CD14-positive monocyte (primary cell): Measurements from ENCODE around the gene PREX1. TPM values are rescaled to one million over a fixed set of nuclear protein-coding genes. Genes with fewer than 3 reads are reported as not detected.

ENCODE experiments used
- DNase-seq, 3 donors: peaks; one replicate each; pipeline ENCODE4 v3.0.0-alpha.2; 2011 to 2022
- H2AFZ ChIP-seq: 2 replicates; pipeline ENCODE4 v1.6.0; 2012; ENCODE audit warnings: mild to moderate bottlenecking, low read depth, low read length, inconsistent platforms; ENCODE audit not compliant: insufficient read depth, poor library complexity, severe bottlenecking
- H3K27ac ChIP-seq, 2 donors: 1 replicate in 1 of 2; 2 replicates in 1 of 2; pipeline ENCODE4 v1.5.1; 2012 to 2013; ENCODE audit warnings: low read length in 2 of 2, control low read depth in 1 of 2, inconsistent platforms in 1 of 2, low read depth in 1 of 2, mild to moderate bottlenecking in 1 of 2
- H3K27me3 ChIP-seq, 2 donors: one replicate each; pipeline versions ENCODE4 v1.6.0 to v1.6.1; 2011 to 2013; ENCODE audit warnings: low read length in 2 of 2; ENCODE audit not compliant: control insufficient read depth in 2 of 2, insufficient read depth in 2 of 2
- H3K36me3 ChIP-seq, 2 donors: replicated peaks in 1 of 2; 1 replicate in 1 of 2; 2 replicates in 1 of 2; pipeline versions ENCODE4 v1.5.1 to v1.6.1; 2012 to 2013; ENCODE audit warnings: low read length in 2 of 2, control low read depth in 1 of 2, inconsistent platforms in 1 of 2, mild to moderate bottlenecking in 1 of 2; ENCODE audit not compliant: insufficient read depth in 2 of 2, control insufficient read depth in 1 of 2
- H3K4me1 ChIP-seq, 2 donors: 1 replicate in 1 of 2; 2 replicates in 1 of 2; pipeline versions ENCODE4 v1.5.1 to v1.6.1; 2012 to 2013; ENCODE audit warnings: low read length in 2 of 2, control low read depth in 1 of 2, inconsistent platforms in 1 of 2, mild to moderate bottlenecking in 1 of 2, moderate library complexity in 1 of 2; ENCODE audit not compliant: insufficient read depth in 2 of 2, control insufficient read depth in 1 of 2
- H3K4me2 ChIP-seq: replicated peaks from 2 replicates; pipeline ENCODE3; 2012; ENCODE audit warnings: low read length, moderate library complexity, mild to moderate bottlenecking; ENCODE audit not compliant: poor library complexity, severe bottlenecking; ENCODE audit errors: extremely low read depth
- H3K4me3 ChIP-seq, 3 experiments: fragments of 200-600 bp in 1 of 3; sonication (generic) in 1 of 3; replicated peaks in 1 of 3; 1 replicate in 2 of 3; 2 replicates in 1 of 3; pipeline ENCODE4 v1.5.1; 2011 to 2013; ENCODE audit warnings: low read length in 3 of 3, mild to moderate bottlenecking in 3 of 3, control low read depth in 2 of 3, low read depth in 2 of 3, inconsistent platforms in 1 of 3, moderate library complexity in 1 of 3
- H3K79me2 ChIP-seq: 2 replicates; pipeline ENCODE4 v1.6.0; 2012; ENCODE audit warnings: mild to moderate bottlenecking, control low read depth, inconsistent platforms, low read length, moderate library complexity; ENCODE audit not compliant: insufficient read depth
- H3K9ac ChIP-seq: 2 replicates; pipeline ENCODE4 v1.6.0; 2017; ENCODE audit warnings: low read length, mild to moderate bottlenecking; ENCODE audit not compliant: insufficient read depth, poor library complexity, severe bottlenecking
- H3K9me3 ChIP-seq, 2 donors: replicated peaks in 1 of 2; 1 replicate in 1 of 2; 2 replicates in 1 of 2; pipeline versions ENCODE4 v1.5.1 to v1.6.1; 2012 to 2013; ENCODE audit warnings: low read length in 2 of 2, control low read depth in 1 of 2; ENCODE audit not compliant: control insufficient read depth in 1 of 2, insufficient read depth in 1 of 2
- H4K20me1 ChIP-seq: 2 replicates; pipeline ENCODE4 v1.6.0; 2012; ENCODE audit warnings: mild to moderate bottlenecking, low read length, control low read depth, moderate library complexity; ENCODE audit not compliant: insufficient read depth
- H3K27ac Mint-ChIP-seq, 7 donors: one replicate each; pipeline ENCODE4 v1.8.0; 2020; ENCODE audit warnings: mild to moderate bottlenecking in 7 of 7, mixed read lengths in 7 of 7, moderate library complexity in 6 of 7, inconsistent platforms in 2 of 7
- H3K27me3 Mint-ChIP-seq, 3 donors: one replicate each; pipeline ENCODE4 v1.8.0; 2021 to 2022; ENCODE audit warnings: low read depth in 3 of 3, mild to moderate bottlenecking in 3 of 3, mixed read lengths in 3 of 3, moderate library complexity in 3 of 3, inconsistent platforms in 1 of 3
- H3K36me3 Mint-ChIP-seq, 2 donors: one replicate each; pipeline ENCODE4 v1.8.0; 2020; ENCODE audit warnings: mixed read lengths in 2 of 2, inconsistent platforms in 1 of 2, mild to moderate bottlenecking in 1 of 2
- H3K4me1 Mint-ChIP-seq: one replicate; pipeline ENCODE4 v1.8.0; 2020; ENCODE audit warnings: mild to moderate bottlenecking, mixed read lengths
- H3K4me3 Mint-ChIP-seq, 2 donors: one replicate each; pipeline ENCODE4 v1.8.0; 2020; ENCODE audit warnings: mild to moderate bottlenecking in 2 of 2, mixed read lengths in 2 of 2, moderate library complexity in 1 of 2
- H3K9me3 Mint-ChIP-seq, 7 donors: one replicate each; pipeline ENCODE4 v1.8.0; 2020 to 2022; ENCODE audit warnings: mixed read lengths in 7 of 7, mild to moderate bottlenecking in 6 of 7, moderate library complexity in 6 of 7, inconsistent platforms in 2 of 7
- CTCF ChIP-seq: fragments of 200-600 bp; IDR thresholded peaks from one replicate; pipeline ENCODE4 v1.8.0; 2022; ENCODE audit warnings: antibody characterized with exemption, mild to moderate bottlenecking
- WGBS: methylation state at CpG from one replicate; pipeline ENCODE4 v1.1.5; 2013; ENCODE audit warnings: missing lambda C conversion rate; ENCODE audit not compliant: insufficient coverage; 5-methylcytosine and 5-hydroxymethylcytosine counted together
- intact Hi-C, 2 donors: fragments of 100-400 bp; cut with micrococcal nuclease; formaldehyde crosslinking; loops; one replicate each; pipeline versions ENCODE4 v1.15.0 to v1.15.1; 2023
- polyA plus RNA-seq, 3 donors: library from polyadenylated mRNA; depleted of rRNA in 1 of 3; unstranded in 2 of 3; stranded (reverse) in 1 of 3; fragments of 300-500 nt in 2 of 3; fragments of >200 nt in 1 of 3; fragmentation: Illumina TruSeq in 2 of 3; gene quantifications; 1 replicate in 2 of 3; 2 replicates in 1 of 3; pipeline ENCODE4 v1.2.3, GENCODE V29; 2012 to 2021

Gene PREX1
- polyA plus RNA-seq, 3 donors = 24.3 to 114 (median 27.5) TPM

- no peak overlapping the region for H2AFZ ChIP-seq
- WGBS = 84% methylated on average over 9 of the region's 12 CpGs
- H3K9me3 ChIP-seq = no peaks in the 10 kb centered on the region
- intact Hi-C loops = no loop called here
- H3K27me3 Mint-ChIP-seq = peaks cover 3 to 8% (median 3%) of the 10 kb centered on the region in 3 donors
- H3K4me2 ChIP-seq = no peak overlapping the region
- no peaks in the 10 kb centered on the region for H3K36me3 Mint-ChIP-seq
- H3K27me3 ChIP-seq = peaks cover 0 to 2% of the 10 kb centered on the region in 2 donors
- H4K20me1 ChIP-seq = no peaks in the 10 kb centered on the region
- no peaks in the 10 kb centered on the region for H3K4me1 Mint-ChIP-seq
- H3K4me1 ChIP-seq = no peaks in the 10 kb centered on the region
- peaks cover 0 to 4% (median 0%) of the 10 kb centered on the region in 7 donors for H3K9me3 Mint-ChIP-seq
- H3K27ac ChIP-seq = no peak overlapping the region
- no peak for TF ChIP-seq CTCF
- no peak overlapping the region for H3K4me3 Mint-ChIP-seq
- no peak overlapping the region for H3K27ac Mint-ChIP-seq
- DNase-seq = no peak
- no peaks in the 10 kb centered on the region for H3K79me2 ChIP-seq
- H3K4me3 ChIP-seq = no peak overlapping the region
- no peaks in the 10 kb centered on the region for H3K36me3 ChIP-seq
- H3K9ac ChIP-seq = no peak overlapping the region
Observed at GRCh38 chr20:48597521-48598302, 230.1 kb downstream of the PREX1 start.

- Histone ChIP-seq H3K4me2 (no peak overlapping the region), H3K4me1 (no peaks in the 10 kb centered on the region), H2AFZ (no peak overlapping the region), H3K4me3 (no peak overlapping the region), H3K9ac (no peak overlapping the region), H3K27ac (no peak overlapping the region), H3K27me3 (peaks cover 0 to 2% of the 10 kb centered on the region in 2 donors), H4K20me1 (no peaks in the 10 kb centered on the region), H3K9me3 (no peaks in the 10 kb centered on the region), H3K36me3 (no peaks in the 10 kb centered on the region), H3K79me2 (no peaks in the 10 kb centered on the region)
- Mint-ChIP-seq H3K4me3 (no peak overlapping the region), H3K36me3 (no peaks in the 10 kb centered on the region), H3K9me3 (peaks cover 0 to 4% (median 0%) of the 10 kb centered on the region in 7 donors), H3K27ac (no peak overlapping the region), H3K4me1 (no peaks in the 10 kb centered on the region), H3K27me3 (peaks cover 0 to 4% (median 3%) of the 10 kb centered on the region in 3 donors)
- no peak for DNase-seq
- WGBS = no CpG with 5 or more reads among the region's 4 CpGs
- no peak for TF ChIP-seq CTCF
- intact Hi-C loops = no loop called here
Observed at GRCh38 chr20:48596334-48596898, 231.4 kb downstream of the PREX1 start.
